ENCODE results near the gene CSPG4. TPM values are rescaled to one million over a fixed set of nuclear protein-coding genes. Genes with fewer than 3 reads are reported as not detected.

Gene CSPG4
- total and polyA plus RNA-seq, 8 donors, result 0.35 to 3.1 (median 1.0) TPM

- no peaks in the 10 kb centered on the region for H3K4me1 ChIP-seq
- WGBS, 2 donors, result 62 to 68% methylated on average over 10 of the region's 10 CpGs
- ATAC-seq (no peak), FAIRE-seq (no peak), DNase-seq (peak in 2 of 6 donors; percentile 24 to 36)
- no peak for TF ChIP-seq CTCF (IDR thresholded peaks at IDR 0.05)
- no peak overlapping the region for H3K27ac ChIP-seq
- no peak overlapping the region for H3K4me3 ChIP-seq
- intact Hi-C loops (cut with DNase I), result loop anchor here in 1 of 3 donors (10.0 kb wide), 1 partner anchor 65 kb away; no protein-coding TSS in a partner anchor
- H3K27me3 ChIP-seq, result no peaks in the 10 kb centered on the region
- no peaks in the 10 kb centered on the region for H3K36me3 ChIP-seq
- H3K9me3 ChIP-seq, result no peaks in the 10 kb centered on the region
Observed at GRCh38 chr15:75729326-75730069, 16.9 kb upstream of the CSPG4 start.

- ATAC-seq (peak in 3 of 4 donors; percentile 58 to 69 (median 66)), DNase-seq (peak in 5 of 6 donors; percentile 49 to 79 (median 67)), FAIRE-seq (no peak)
- no peaks in the 10 kb centered on the region for H3K4me1 ChIP-seq
- peak in 2 of 4 donors; percentile 20 to 37 for TF ChIP-seq CTCF (IDR thresholded peaks at IDR 0.05)
- H3K27me3 ChIP-seq, result no peaks in the 10 kb centered on the region
- no peaks in the 10 kb centered on the region for H3K36me3 ChIP-seq
- H3K4me3 ChIP-seq, result no peak overlapping the region
- intact Hi-C loops (cut with DNase I), result loop anchor here in 1 of 3 donors (10.0 kb wide), 1 partner anchor 67 kb away; no protein-coding TSS in a partner anchor
- 37 to 41% methylated on average over 17 of the region's 17 CpGs for WGBS, 2 donors
- no peaks in the 10 kb centered on the region for H3K9me3 ChIP-seq
- no peak overlapping the region for H3K27ac ChIP-seq
Observed at GRCh38 chr15:75727851-75728715, 15.4 kb upstream of the CSPG4 start.

GRCh38 chr15:75727031-75727531 is 14.4 kb upstream of the CSPG4 start:
- H3K27me3 ChIP-seq, result no peaks in the 10 kb centered on the region
- H3K36me3 ChIP-seq, result no peaks in the 10 kb centered on the region
- no peak for TF ChIP-seq CTCF (IDR thresholded peaks at IDR 0.05)
- no peak overlapping the region for H3K27ac ChIP-seq
- ATAC-seq (no peak), DNase-seq (peak in 2 of 6 donors; percentile 46 to 47), FAIRE-seq (no peak)
- intact Hi-C loops (cut with DNase I), result loop anchor here in 1 of 3 donors (10.0 kb wide), 1 partner anchor 68 kb away; no protein-coding TSS in a partner anchor
- H3K4me3 ChIP-seq, result no peak overlapping the region
- no peaks in the 10 kb centered on the region for H3K4me1 ChIP-seq
- H3K9me3 ChIP-seq, result no peaks in the 10 kb centered on the region
- WGBS, 2 donors, result 66 to 67% methylated on average over 20 of the region's 20 CpGs

DNA sequence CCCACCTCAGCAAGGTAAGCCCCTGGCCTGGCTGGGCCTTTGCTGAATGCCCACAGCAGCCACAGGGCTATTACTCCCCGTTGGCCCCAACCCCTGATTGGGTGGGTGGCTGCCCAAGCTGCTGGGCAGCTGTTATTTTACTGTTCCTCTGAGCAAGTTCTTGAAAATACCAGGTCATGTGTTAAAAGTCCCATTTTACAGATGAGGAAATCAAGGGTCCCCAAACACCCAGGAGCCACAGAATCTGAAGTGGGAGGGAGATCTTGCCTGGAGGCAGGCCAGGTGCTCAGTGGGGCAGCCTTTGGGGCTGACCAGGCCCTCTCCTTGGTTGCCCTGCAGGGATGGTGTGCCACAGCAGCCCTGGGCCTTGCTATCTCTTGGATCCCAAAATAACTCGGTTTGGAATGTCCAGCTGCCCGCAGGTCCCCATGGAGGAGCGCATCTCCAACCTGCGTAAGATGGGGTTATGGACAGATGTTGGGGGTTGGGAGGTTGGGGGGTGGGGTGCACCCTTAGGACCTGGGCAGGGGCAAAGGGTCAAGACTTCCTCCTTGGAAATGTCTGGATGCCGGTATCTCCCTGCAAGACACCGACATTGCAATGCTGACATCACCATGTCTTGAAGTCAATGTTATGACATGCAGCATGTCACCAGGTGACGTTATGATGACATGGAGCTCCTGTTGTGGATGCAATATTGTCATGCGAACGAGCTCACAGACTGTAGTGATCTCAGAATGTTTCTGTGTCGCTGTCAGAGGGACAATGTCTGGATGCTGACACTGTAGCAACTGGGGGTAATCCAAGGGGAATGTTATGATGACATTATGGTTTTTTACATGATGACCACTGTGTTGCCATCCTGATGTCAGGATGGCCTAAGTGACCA is 13.3 kb upstream of the CSPG4 start:
- 68 to 71% methylated on average over 10 to 11 of the region's 11 CpGs for WGBS, 2 donors
- H3K36me3 ChIP-seq, result no peaks in the 10 kb centered on the region
- intact Hi-C loops (cut with DNase I), result loop anchor here in 1 of 3 donors (10.0 kb wide), 1 partner anchor 69 kb away; no protein-coding TSS in a partner anchor
- DNase-seq, result peak in 2 of 6 donors; percentile 17 to 33
- no peak for FAIRE-seq
- H3K27ac ChIP-seq, result no peak overlapping the region
- no peaks in the 10 kb centered on the region for H3K4me1 ChIP-seq
- no peak overlapping the region for H3K4me3 ChIP-seq
- no peak for ATAC-seq
- no peaks in the 10 kb centered on the region for H3K9me3 ChIP-seq
- TF ChIP-seq CTCF (IDR thresholded peaks at IDR 0.05), result no peak
- H3K27me3 ChIP-seq, result no peaks in the 10 kb centered on the region
